CD4-positive, alpha-beta T cell treated with Interleukin-10 for 1 hour (primary cell): ENCODE results near the gene RBFOX2.
A peak's percentile ranks its signal among the peaks of the same experiment; 100 is the strongest.
"Not testable (repeated sequence)": the region's sequence is repeated elsewhere in the genome, so short reads cannot be mapped to it uniquely, and the experiment has no call there.

Experiments
- DNase-seq: peaks from one replicate; pipeline ENCODE4 v3.0.0-alpha.2; 2020

RBFOX2 gene, protein sequence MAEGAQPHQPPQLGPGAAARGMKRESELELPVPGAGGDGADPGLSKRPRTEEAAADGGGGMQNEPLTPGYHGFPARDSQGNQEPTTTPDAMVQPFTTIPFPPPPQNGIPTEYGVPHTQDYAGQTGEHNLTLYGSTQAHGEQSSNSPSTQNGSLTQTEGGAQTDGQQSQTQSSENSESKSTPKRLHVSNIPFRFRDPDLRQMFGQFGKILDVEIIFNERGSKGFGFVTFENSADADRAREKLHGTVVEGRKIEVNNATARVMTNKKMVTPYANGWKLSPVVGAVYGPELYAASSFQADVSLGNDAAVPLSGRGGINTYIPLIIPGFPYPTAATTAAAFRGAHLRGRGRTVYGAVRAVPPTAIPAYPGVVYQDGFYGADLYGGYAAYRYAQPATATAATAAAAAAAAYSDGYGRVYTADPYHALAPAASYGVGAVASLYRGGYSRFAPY

DNA sequence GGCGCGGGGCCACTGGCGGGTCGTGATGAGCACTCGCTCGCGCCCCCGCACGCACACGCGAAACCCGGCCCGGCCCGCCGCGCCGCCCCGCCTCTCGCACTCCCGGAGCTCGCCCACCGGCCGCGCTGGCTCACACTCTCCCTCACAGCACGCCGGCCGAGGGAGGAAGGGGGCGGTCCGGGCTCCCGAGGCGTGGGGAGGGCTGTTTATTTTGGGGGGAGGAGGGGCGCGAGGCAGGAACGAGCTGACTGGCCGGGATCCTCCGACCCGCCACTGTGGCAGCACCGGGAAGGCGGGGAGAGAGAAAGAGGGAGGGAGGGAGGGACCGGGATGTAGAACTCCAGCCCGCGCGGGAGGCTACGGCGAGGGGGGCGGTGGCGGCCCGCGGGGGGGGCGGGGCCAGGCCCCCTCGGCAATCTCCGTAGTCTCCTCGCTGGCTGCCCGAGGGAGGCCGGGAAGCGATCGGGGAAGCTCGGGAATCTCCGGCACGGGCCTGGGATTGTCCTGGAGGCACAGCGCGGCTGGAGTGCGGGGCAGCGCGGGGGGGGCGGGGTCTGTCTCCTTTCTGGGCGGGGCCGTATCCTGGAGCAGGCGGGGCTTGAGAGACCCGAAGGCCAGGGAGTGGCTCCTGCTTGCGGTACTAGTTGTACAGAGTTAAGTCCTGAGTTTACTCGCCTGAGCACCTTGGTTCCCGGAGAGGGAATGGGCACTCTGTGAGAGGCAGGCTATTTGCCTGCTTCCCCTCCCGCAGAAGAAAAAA is at the start of gene RBFOX2:
Gene RBFOX2 (minus strand): TSS at position 179 of the 760 bp plus-strand sequence. CDS start 399 bp downstream, outside the sequence.
- DNase-seq = peak; percentile 66

DNA sequence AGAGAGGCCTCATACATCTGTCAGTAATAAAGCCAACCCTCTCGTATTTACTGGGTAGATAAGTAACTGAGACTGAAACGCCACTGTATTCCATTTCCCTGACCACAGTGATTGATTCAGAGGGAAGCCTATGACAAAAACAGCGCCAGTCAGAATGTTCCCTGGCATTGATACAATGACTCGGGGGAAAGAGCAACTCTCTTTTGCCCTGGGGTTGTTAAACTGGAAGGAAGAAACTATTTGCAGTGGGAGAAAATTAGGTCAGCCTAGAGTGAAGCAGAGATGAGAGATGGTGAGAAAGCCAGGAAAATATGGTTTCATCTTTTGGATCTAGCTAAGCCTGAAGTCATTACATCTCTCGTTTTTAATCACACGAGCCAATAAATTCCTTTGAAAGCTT is 48.6 kb upstream of the RBFOX2 start:
- no peak for DNase-seq

DNA sequence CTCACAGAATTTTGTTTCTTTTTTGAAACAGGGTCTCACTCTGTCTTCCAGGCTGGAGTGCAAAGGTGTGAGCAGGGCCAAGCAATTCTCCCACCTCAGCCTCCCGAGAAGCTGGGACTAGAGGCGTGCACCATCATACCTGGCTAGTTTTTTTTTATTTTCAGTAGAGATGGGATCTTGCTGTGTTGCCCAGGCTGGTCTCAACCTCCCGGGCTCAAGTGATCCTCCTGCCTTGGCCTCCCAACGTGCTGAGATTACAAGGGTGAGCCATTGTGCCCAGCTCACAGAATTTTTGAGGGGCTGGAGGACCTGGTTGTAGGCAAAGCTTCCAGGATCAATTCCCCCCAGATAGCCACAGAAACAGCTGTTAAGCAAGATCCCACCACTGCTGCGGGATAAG is 47.1 kb upstream of the RBFOX2 start:
- no peak for DNase-seq

DNA sequence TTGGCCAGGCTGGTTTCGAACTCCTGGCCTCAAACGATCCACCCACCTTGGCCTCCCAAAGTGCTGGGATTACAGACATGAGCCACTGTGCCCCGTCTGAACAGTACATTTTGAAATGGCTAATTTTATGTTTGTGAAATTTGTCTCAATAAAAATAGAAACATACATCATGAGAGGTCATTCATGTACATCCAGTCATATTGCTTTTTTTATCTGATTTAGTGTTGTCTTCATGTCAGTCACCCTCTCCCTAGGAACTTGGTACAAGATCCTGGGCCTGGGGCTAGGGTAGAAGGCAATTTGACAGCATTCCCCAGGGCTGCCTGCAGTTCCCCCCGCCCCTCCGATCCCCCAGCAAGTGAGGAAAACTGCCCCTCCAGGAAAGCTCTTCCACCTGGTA is 46.6 kb upstream of the RBFOX2 start:
- DNase-seq = no peak

DNA sequence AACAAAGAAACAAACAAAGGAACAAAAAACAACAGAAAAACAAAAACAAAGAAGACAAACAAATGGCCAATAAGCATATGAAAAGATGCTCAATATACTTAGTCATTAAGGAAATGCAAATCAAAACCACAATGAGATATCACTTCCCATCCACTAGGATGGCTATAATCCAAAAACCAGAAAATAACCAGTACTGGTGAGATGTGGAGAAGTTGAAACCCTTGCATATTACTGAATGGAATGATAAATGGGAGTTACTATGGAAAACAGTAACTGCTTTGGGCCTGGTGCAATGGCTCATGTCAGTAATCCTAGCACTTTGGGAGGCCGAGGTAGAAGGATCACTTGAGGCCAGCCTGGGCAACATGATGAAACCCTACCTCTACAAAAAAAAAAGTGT is 44.9 kb upstream of the RBFOX2 start:
- DNase-seq = no peak

DNA sequence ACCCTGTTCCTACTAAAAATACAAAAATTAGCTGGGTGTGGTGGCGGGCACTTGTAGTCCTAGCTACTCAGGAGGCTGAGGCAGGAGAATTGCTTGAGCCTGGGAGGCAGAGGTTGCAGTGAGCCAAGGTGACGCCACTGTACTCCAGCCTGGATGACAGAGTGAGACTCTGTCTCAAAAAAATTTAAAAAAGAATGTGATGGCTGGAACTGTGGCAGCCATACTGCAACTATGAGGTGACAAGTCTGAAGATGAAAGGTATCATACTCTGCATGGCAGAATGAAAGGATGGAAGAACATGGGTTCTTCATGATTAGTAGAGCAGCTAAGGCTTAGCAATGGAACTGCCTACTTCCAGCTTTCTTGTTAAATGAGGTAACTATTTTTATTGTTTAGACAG is 42.0 kb upstream of the RBFOX2 start:
- DNase-seq = not testable (repeated sequence)

DNA sequence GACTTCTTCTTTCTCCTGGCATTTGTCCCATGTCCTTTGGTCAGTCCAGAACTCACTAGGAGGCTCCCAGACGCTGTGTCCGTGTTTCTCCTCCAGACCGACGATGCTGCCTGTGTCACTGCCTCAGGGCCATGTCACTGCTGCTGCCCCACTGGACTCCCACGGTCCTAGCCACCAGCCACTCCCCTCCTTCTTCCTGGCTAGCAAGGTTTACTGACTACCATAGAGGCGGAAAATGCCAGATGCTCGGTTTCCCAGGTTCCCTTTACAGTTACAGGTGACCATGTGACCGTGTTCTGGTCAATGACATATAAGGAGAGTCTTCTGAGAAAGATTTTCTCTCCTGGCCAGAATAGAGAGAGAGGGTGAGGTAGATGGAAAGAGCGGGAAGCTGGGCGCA is 40.7 kb upstream of the RBFOX2 start:
- DNase-seq = no peak

DNA sequence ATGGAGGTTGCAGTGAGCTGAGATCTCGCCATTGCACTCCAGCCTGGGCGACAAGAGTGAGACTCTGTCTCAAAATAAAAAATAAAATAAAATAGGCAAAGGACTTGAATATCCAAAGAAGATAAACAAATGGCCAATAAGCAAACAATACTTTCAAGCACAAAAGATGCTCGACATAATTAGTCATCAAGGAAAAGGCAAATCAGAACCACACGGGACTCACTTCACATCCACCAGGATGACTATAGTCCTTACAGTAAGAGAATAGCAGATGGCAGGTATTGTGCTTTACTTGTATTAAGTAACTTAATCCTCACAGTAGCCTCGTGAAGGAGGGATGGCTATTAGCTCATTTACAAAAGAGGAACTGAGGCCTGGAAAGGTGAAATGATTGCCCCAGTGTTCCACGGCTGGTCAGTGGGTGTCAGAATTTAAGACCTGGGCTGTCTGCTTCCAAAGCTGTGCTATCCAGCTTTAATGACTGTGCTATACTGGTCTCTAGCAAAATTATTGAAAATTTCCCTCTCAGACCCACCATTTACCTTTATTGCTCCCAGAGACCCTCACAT is 40.2 kb upstream of the RBFOX2 start:
- DNase-seq = no peak

DNA sequence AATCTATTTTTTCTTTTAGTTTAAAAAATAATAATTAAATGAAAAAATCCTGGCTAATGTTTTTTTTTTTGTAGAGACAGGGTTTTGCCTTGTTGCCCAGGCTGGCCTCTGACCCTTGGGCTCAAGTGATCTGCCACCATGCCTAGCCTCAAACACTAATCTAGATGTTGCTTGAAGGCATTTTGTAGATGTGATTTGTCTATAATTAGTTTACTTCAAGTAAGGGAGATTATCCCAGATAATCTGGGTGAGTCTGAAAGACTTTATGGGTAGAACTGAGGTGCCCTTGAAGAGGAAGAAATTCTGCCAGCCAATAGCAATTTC is 38.6 kb upstream of the RBFOX2 start:
- DNase-seq = no peak

DNA sequence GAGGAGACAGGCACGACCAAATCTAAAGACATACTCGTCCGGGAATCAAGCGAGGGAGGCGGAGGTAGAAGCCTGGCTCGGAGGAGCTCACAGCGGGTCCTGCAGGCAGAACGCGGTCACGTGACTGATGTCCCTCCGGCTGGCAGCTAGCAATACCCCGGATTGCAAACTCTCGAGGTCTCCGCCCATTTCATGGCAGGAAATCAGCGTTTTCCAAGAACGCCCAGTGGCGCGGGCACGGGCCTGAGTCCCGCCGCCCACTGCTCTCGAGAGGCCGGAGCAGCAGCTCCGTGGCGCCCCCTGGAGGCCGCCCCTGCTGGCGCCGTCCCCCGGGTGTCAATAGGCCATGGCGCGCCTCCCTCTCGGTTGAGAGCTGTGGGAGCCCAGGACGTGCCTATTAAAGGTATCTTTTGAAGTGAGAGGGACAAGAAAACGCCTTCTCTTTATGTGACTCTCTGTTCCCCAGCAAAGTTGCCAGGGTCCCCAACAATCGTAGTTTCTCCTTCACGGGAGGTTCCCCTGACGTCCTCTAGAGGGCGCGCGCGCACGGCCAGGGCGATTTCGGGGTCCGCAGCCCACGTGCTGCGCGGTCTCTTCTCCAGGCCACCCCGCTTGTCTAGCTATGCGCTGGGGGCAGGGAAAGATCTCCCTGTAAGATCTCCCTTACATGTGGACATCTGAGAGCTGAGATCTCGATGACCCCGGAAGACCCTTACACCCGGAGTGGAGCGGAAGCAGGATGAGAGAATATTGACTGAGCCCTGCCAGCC is 37.3 kb upstream of the RBFOX2 start:
- peak; percentile 63 for DNase-seq

DNA sequence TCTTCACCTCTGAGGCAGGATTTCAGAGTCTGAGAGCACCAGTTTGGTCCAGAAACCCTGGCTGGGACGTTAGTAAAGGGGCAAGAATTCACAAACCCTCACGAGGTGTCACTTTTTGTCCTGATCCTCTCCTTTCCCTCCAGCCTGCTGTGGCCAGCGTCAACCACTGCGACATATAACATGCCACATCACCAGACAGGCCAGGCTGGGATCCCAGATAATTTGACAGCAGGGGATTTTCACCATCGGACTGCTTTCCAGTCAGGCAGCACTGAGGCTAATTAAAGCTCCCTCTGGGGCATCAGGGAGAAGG is 36.8 kb upstream of the RBFOX2 start:
- DNase-seq = no peak

DNA sequence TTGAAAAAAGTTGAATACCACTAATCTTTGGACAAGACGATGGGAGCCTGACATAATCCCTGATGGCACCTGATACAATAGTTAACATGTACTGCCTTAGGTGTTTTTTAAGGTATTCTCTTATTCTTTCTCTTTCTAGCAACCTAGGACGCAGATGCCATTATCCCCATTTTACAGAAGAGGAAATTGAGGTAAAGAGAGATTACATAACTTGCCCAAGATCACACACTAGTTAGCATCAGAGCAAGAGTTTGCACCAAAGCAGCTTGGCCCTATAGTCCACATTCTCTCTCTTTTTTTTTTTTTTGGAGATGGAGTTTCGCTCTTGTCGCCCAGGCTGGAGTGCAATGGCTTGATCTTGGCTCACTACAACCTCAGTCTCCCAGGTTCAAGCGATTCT is 35.7 kb upstream of the RBFOX2 start:
- no peak for DNase-seq

DNA sequence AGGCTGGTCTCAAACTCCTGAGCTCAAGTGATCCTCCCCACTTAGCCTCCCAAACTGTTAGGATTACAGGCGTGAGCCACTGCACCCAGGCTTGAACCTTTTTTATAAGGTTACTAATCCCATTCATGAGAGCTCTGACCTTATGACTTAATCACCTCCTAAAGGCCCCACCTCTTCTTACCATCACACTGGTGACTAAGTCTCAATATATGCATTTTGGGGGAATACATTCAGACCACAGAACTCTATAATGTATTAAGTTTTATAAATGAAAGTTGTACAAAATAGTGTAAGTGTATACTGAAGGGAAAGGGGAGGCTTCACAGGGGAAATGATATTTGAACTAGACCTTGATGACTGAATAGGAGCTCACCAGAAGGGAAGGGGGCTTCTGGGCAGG is 28.4 kb upstream of the RBFOX2 start:
- no peak for DNase-seq

DNA sequence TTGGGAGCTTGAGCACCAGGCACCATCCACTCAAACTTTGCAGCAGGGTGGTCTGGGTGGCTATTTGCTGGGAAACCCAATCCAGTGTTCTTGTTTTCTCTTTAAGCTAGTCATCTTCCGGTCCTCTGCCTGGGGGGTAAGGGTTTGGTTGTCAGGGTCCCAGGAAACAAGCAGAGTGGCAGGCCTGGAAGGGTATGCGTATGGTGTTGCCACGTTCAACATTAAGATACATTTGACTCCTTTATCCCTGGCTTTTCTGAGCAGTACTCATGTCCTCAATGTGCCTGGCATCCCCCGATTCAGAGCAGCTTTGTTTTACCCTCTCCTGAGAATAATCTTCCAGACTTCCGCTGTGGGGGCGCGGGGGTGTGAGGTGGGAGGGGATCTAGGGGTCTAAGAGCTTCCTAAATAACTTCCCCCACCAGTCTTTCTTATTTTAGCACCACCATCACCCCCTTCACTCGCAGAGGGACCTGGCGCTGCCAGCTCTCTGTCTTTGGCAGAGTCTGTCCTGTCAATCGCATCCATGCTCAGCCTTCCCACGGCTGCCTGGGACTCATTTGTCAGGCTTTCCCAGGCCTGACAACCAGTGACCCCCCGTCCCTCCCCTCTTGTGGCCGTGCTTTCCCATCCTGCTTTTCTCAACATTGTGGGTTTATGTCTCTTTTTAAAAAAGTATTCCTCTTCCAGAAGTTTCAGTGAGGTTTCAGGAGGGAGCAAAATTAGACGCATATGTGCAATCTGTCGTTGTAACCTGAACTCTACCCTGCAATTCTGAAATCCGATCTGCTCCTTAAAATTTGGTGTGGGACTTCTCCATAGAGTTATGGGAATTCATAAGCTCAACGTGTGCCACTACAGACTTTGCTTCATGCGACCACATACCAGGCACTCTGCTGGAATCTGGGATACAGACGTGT is 27.0 kb upstream of the RBFOX2 start:
- DNase-seq = no peak

DNA sequence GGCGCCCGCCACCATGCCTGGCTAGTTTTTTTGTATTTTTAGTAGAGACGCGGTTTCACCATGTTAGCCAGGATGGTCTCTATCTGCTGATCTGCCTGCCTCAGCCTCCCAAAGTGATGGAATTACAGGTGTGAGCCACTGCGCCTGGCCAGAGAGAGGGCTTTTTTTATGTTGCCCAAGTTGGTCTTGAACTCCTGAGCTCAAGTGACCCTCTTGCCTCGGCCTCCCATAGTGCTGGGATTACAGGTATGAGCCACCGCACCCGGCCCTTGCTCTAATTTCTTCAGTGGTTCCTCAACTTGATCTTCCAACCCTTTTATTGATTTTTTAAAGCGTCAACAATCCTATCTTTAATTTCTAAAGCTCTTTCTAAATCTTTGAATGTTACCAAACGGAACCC is 25.8 kb upstream of the RBFOX2 start:
- not testable (repeated sequence) for DNase-seq

DNA sequence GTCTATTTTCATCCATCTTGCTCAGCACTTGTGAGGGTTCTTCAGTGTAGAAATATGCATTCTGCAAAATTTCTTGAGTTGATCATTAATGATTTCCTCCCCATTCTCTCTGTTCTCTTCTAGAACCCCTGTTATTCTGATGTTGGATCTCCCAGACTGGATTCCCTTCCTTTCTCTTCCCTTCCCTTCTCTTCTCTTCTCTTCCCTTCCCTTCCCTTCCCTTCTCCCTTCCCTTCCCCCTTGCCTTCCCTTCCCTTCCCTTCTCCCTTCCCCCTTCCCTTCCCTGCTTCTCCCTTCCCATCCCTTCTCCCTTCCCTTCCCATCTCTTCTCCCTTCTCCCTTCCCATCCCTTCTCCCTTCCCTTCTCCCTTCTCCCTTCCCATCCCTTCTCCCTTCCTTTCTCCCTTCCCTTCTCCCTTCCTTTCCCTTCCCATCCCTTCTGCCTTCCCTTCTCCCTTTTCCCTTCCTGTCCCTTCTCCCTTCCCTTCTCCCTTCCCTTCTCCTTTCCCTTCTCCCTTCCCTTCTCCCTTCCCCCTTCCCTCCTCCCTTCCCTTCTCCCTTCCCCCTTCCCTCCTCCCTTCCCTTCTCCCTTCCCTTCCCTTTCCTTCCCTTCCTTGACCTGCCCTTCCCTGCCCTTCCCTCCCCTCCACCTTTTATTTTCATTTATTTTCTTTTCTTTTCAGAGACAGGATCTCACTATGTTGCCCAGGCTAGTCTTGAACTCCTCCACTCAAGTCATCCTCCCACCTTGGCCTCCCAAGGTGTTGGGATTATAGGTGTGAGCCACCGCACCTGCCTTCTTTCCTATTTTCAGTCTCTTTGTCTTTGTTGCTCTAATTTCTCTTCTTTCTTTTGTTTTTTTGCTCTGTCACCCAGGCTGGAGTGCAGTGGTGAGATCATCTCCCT is 24.9 kb upstream of the RBFOX2 start:
- DNase-seq = no peak

DNA sequence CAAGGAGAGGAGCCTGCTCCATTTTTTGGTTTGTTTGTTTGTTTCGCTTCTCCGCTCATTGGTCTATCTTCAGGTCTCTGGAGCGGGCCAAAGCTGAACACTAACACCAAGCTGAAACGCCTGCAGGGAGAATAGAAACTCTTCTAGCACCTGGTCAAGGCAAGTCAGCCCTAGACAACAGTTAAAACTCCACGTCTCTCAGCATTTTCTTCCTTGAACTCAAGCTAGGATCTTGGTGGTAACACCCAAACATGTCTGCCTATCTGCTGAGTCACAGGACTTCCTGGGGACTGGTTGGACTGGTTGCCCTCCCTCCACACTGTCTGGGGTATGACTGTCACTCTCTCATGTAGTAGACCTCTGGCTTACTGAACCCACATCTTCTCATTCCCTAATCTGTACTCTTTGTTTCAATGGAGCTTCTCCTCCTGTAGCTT is 23.9 kb upstream of the RBFOX2 start:
- DNase-seq = no peak

DNA sequence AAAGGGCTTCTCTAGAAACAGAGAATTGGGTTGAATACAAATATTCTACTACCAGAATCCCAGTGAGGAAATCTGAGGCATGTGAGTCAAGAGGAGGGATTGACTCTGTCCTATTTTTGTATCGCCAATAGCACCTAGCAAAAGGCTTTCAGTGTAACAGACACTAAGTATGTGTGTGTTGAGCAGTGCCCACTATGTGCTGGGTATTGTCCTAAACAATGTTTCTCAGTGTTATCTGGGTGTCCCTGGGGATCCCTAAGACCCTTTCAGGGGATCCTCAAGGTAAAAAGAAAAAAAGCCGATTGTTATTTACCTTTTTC is 21.0 kb upstream of the RBFOX2 start:
- no peak for DNase-seq

DNA sequence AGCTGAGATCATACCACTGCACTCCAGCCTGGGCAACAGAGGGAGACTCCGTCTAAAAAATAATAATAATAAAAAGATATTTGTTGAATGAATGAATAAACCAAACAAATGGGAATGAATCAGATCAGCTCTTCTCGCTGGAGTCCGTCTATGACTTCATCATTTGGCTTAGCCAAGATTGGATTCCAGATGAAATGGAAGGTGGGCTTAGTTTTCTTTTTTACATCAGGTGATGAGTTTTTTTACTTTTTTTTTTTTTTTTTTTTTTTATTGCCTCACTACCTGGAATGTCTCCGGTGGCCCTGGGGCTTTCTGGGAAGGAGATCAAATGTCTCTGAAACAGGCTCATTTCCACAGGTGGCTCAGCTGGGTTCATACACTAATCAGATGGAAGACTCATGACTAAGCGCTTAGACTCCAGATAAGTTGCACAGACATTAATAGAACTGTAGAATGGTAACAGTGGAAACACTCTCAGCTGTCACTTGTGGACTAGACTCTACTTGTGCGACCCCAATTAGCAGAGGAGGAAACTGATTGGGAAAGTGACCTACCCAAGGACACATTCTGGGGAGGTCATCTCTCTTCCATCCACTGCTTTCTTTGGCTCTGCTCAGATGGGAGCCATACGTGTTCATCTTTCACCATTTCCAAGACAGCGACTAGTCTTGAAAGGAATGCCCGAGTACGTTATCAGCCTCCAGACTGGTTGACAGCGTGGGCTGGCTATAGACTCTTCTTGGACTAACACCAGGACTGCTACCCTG is 20.5 kb upstream of the RBFOX2 start:
- no peak for DNase-seq

DNA sequence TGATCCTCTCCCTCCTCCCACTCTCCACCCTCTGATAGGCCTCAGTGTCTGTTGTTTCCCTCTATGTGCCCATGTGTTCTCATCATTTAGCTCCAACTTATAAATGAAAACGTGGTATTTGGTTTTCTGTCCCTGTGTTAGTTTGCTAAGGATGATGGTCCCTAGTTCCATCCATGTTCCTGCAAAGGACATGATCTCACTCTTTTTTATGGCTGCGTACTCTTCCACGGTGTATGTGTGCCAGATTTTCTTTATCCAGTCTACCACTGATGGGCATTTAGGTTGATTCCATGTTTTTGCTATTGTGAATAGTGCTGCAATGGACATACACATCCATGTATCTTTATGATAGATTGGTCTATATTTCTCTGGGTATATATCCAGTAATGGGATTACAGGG is 15.9 kb upstream of the RBFOX2 start:
- not testable (repeated sequence) for DNase-seq

DNA sequence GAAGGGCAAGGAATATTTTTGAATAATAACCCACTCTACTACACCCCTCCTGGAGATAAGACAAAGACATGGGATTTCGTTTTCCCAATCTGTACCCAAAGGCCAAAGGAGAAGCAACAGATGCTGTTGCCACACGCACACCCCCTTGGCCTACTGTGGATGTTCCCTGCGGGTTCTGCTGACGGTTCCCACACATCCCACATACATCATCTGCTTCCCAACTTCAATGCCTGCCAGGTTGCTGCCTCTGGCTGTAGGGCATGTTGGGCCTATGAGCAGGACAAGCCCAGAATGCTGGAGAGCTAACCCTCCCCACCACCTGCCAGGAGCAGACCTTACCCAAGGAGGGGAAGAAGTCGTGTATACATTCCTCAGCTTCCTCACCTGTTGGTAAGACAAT is 13.6 kb upstream of the RBFOX2 start:
- no peak for DNase-seq
